OCI-LY1 (cell line): Measurements from ENCODE around the gene SLC24A3.

Source experiments
- EZH2 ChIP-seq: fragments of 200-600 bp; sonication (generic), shearing (Covaris generic); IDR thresholded peaks from 2 replicates; pipeline ENCODE4 v1.8.0; 2017; ENCODE audit warnings: borderline replicate concordance, mixed run types, mild to moderate bottlenecking, antibody characterized with exemption, low read length, moderate library complexity, mixed read lengths
- TF ChIP-seq, protein P1 (sequence below): fragments of 200-600 bp; sonication (generic), shearing (Covaris generic); IDR thresholded peaks from 2 replicates; pipeline ENCODE4 v1.5.1; 2017; ENCODE audit warnings: mild to moderate bottlenecking, antibody characterized with exemption, low read length, moderate library complexity, mixed read lengths

DNA sequence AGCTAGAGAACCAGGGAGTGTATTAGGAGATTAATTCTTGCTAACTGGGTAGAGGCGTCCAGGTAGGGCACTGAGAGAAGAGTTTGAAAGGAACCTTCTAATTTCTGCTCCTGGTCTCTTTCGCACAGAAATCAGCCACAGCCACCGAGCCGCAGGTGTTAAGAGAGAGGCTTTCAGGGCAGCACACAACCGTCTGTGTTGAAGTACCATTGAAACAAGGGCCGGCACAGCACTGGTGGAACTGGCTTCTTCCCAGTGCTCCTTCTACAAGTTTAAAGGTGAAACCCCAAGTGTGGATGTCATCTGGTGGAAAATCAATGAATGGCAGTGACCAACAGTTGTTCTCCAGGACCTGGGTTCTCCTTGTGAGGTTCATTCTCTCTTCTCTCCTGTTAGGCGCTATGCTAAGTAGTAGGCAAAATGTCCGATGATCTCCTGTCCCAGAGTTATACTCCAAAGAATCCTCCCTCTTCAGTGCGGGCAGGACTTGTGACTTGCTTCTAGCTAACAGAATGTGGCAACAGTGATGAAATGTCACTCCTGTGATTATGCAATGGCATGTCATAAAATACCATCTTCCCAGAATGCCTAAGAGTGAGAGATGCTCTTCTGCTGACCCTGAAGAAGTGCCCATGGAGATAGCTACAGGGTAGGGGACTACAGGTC lies 530.7 kb downstream of the SLC24A3 start:
- TF ChIP-seq, protein P1, sequence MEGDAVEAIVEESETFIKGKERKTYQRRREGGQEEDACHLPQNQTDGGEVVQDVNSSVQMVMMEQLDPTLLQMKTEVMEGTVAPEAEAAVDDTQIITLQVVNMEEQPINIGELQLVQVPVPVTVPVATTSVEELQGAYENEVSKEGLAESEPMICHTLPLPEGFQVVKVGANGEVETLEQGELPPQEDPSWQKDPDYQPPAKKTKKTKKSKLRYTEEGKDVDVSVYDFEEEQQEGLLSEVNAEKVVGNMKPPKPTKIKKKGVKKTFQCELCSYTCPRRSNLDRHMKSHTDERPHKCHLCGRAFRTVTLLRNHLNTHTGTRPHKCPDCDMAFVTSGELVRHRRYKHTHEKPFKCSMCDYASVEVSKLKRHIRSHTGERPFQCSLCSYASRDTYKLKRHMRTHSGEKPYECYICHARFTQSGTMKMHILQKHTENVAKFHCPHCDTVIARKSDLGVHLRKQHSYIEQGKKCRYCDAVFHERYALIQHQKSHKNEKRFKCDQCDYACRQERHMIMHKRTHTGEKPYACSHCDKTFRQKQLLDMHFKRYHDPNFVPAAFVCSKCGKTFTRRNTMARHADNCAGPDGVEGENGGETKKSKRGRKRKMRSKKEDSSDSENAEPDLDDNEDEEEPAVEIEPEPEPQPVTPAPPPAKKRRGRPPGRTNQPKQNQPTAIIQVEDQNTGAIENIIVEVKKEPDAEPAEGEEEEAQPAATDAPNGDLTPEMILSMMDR: no peak
- TF ChIP-seq EZH2: no peak
